ENCODE data around the gene SLC22A12.
"Not testable (repeated sequence)": the region's sequence is repeated elsewhere in the genome, so short reads cannot be mapped to it uniquely, and the experiment has no call there.

SLC22A12 gene

DNA sequence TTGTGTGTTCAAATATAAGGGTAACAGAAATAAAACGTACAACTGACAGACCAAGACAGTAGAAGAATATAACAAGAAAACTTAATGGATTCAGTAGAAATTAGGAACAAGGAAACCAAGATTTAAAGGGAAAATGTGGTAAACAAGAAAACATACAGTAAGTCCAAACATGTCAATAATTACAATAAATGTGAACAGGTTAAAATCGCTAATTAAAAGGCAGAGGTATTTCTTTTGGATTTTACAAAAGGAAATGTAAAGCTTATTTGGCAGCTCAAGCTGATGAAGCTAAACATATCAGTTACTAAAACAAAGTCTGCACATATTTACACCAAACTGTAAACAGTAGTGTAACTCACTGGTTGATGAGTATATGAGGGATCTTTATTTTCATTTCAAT lies 2.3 kb upstream of the SLC22A12 start:
- DNase-seq: no peak

DNA sequence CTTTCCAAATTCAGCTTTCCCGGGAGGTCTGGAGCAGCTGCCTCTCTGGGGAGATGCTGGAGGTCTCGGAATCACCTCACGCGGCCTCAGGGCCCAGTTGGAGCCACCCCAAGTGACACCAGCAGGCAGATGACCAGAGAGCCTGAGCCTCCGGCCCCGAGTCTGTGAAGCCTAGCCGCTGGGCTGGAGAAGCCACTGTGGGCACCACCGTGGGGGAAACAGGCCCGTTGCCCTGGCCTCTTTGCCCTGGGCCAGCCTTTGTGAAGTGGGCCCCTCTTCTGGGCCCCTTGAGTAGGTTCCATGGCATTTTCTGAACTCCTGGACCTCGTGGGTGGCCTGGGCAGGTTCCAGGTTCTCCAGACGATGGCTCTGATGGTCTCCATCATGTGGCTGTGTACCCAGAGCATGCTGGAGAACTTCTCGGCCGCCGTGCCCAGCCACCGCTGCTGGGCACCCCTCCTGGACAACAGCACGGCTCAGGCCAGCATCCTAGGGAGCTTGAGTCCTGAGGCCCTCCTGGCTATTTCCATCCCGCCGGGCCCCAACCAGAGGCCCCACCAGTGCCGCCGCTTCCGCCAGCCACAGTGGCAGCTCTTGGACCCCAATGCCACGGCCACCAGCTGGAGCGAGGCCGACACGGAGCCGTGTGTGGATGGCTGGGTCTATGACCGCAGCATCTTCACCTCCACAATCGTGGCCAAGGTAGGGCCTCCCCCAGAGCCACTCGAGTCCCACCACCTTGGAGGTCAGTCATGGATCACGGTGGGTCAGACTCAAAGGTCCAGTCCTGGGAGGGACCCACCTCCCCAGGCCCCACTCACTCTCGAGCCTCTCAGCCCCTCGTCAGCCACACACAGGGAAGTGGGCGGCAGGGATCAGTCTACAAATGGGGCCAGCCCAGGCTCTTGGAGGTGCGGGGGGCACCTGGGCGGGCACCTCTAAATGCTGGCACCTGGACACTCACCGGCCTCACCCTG lies 525 bp downstream of the SLC22A12 start:
- DNase-seq: no peak

DNA sequence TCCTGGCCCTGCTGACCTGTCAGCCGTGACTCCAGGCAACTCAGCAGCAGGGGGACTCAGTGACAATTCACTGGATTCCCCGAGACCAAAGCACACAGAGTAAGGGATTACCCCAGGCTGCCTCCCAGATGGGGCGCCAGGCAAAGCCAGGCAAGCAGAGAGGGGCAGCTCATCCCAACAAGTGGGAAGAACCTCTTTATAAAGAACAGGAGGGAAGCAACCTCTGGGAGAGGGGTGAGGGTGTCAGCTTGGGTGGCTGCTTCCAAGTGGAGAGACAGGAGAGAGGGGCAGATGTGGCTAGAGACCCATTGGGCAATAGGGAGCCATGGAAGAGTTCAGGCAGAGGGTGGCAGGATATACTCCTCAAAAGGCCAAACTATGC lies 1.2 kb downstream of the SLC22A12 start:
- DNase-seq: no peak

DNA sequence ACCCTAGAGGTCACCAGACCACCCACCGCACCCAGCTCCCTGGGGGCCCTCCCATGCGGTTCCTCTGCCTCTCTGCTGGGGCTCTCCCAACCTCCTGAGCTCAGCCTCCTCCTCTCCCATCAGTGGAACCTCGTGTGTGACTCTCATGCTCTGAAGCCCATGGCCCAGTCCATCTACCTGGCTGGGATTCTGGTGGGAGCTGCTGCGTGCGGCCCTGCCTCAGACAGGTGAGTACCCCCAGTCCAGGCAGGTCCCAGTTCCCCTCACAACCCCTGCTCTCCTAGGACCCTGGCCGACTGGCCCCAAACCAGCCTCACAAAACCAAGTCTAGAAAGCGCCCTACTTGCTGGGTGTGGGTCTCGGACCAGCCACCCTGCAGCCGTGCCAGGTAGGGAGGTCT lies 1.6 kb downstream of the SLC22A12 start:
- no peak for DNase-seq

DNA sequence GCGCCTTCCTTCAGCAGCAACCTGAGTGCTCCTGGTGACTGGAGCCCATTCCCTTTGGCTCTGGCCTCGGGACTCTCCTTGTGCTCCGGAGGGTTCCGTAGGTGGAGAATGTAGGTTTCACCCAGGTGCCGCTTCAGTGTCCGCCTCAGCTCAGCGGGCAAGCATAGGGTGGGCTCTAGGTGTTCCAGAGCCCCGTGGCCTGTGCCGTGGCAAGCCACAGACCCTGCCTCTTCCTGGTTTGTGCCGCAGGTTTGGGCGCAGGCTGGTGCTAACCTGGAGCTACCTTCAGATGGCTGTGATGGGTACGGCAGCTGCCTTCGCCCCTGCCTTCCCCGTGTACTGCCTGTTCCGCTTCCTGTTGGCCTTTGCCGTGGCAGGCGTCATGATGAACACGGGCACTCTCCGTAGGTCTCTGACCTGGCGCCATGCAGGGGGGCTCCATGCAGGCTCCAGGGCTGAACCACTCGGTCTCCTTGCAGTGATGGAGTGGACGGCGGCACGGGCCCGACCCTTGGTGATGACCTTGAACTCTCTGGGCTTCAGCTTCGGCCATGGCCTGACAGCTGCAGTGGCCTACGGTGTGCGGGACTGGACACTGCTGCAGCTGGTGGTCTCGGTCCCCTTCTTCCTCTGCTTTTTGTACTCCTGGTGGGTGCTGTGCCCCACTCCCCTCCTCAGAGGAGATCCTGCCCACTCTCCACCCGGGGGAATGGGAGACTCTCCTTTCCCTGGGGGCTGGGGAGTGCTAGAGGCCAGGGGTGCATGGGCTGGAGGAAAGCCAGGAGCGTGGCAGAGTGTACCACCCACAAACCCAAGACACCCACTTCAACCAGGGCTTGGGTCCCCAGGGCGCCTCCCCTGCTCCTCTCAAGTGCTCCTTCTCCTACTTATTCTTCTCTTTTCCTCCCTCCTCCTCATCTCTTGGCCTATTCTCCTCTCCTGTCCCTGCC lies 2.4 kb downstream of the SLC22A12 start:
- DNase-seq: no peak

DNA sequence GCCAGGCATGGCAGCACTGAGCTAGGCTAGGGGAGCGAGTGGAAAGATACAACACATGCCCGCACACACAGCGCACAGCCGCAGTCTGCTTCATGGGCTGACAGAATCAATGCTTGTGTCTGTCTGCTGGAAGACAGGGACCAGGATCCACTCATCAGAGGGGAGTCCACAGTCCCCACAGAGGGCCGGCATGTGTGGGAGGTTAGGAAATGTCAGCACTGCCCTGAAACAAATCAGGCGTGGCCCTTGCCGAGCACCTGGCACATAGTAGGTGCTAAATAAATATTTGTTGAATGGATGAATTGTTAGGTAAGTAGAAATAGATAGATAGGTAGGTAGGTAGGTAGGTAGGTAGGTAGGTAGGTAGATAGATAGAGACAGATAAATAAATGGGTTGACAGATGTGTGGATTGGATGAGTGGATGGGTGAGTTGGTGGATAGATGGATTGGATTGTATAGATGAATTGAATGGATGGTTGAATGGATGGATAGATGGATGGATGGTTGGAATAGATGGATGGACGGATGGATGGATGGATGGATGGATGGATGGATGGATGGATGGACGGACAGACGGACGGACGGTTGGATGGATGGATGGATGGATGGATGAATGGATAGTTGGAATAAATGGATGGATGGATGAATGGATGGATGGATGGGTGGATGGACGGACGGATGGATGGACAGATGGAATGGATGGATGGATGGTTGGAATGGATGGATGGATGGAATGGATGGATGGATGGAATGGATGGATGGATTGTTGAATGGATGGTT lies 3.3 kb downstream of the SLC22A12 start:
- no peak for DNase-seq

DNA sequence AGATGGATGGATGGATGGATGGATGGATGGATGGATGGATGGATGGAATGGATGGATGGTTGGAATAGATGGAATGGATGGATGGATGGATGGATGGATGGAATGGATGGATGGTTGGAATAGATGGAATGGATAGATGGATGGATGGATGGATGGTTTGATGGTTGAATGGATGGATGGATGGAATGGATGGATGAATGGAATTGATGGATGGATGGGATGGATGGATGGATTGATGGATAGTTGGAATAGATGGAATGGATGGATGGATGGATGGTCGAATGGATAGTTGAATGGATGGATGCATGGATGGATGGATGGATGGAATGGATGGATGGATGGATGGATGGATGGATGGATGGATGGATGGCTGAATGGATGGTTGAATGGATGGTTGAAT lies 4.9 kb downstream of the SLC22A12 start:
- not testable (repeated sequence) for DNase-seq

DNA sequence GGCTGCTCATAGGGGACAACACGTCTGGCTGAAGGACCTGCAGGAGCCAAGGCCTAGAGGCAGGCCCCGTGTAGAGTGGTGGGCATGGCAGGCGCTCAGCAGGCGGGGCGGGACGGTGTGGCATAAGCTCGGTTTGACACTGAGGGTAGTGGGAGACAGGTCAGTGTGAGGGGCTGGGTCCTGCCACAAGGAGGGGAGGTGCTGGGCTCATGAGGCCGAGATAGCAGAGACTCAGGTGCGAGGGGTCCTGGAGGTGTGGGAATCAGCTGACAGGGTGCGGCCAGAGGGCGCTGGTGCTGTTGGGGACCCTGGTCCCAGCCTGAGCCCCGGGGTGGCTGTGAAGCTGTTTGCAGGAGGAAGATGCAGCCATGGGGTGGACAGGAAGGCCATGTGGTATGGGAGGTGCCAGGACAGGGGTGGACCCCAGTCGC lies 6.7 kb downstream of the SLC22A12 start:
- no peak for DNase-seq

DNA sequence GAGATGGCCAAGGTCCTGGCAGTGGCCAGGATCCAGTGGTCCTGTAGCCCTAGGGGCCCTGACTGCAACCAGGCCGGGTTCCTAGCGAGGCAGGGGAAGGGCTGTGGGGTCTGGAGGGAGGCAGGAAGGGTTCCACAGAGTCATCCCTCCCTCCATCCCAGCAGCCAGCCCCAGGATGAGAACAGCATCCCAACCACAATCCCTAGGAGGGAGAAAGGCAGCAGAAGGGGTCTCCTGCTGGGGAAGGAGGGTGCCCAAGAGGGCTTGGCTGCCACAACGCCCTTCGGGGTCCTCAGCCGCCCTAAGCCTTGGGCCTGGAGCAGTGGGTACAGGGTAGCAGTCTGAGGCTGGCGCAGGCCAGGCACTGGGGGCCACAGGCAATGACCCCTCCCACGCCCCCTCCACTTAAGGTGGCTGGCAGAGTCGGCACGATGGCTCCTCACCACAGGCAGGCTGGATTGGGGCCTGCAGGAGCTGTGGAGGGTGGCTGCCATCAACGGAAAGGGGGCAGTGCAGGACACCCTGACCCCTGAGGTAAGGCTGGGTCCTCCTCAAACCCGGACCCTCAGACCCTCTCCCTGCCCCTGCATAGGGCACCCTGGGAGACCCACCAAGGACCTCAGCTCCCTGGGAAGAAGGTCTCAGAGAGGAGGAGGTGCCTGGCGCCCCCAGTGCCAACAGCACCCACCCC lies 7.2 kb downstream of the SLC22A12 start:
- DNase-seq: no peak

DNA sequence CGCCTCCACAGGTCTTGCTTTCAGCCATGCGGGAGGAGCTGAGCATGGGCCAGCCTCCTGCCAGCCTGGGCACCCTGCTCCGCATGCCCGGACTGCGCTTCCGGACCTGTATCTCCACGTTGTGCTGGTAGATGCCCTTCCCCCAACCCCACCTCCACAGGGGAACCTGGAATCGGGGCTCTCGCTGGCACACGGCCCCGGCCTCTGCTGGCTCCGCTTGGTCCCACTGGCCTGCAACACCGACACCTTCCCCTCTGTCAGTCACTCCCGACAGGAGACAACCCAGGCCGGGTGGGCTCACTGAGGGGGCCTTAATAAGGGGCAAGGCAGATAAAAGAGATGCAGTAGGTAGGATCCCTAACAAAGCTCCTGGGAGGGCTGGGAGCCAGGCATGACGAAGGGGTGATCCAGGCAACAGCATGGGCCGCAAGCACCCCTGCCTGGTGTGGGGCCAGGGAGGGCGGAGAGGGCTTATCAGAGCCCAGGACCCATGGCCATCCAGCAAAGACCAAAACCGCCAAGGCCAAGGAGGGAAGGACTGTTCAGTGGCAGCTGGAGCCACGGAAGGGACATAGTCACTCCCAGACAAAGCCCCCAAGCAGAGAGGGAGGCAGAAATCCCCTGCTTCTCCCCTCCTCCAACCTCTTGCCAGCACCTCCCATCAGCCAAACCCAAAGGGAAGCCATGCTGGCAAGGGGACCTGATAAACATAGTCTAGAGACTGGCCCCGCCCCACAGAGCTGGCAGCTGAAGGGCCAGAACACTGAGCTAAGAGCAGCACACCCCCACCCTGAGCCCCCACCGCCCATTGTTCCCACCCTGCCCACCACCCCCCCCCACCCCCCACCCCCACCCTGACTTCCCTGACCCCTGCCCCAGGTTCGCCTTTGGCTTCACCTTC lies 8.0 kb downstream of the SLC22A12 start:
- no peak for DNase-seq

DNA sequence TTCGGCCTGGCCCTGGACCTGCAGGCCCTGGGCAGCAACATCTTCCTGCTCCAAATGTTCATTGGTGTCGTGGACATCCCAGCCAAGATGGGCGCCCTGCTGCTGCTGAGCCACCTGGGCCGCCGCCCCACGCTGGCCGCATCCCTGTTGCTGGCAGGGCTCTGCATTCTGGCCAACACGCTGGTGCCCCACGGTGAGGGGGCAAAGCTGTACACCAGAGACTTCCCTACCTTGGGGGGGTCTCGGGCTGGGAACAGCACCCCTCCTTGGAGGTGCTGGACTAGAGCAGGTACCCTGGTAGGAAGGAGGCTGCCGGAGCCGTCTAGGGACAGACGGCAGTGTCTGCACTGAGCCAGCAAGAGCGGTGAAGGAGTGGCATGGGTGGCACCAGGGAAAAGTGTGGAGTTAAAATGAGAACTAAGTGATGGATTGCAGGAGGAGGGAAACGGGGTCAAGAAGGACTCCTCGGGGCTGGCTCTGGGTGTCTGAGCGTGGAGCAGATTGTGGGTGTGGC lies 8.7 kb downstream of the SLC22A12 start:
- no peak for DNase-seq

DNA sequence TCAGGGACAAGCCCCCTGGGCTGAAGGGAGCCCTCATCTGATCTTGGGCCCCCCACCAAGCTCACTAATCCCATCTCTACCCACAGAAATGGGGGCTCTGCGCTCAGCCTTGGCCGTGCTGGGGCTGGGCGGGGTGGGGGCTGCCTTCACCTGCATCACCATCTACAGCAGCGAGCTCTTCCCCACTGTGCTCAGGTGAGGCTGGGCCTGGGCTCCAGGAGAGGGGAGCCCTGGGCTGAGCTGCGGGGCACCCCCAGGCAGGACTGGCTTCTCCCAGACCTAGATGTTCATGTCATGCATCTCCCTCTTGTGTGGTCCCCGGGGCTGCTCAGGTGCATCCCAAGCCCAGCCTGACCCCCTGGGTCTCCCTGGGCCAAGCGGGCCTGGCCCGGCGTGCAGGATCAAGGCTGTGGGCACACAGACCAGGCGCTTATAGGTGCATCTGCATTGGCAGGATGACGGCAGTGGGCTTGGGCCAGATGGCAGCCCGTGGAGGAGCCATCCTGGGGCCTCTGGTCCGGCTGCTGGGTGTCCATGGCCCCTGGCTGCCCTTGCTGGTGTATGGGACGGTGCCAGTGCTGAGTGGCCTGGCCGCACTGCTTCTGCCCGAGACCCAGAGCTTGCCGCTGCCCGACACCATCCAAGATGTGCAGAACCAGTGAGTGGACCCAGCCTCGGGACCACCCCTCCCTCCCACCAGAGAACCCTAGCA lies 9.4 kb downstream of the SLC22A12 start:
- DNase-seq: no peak

DNA sequence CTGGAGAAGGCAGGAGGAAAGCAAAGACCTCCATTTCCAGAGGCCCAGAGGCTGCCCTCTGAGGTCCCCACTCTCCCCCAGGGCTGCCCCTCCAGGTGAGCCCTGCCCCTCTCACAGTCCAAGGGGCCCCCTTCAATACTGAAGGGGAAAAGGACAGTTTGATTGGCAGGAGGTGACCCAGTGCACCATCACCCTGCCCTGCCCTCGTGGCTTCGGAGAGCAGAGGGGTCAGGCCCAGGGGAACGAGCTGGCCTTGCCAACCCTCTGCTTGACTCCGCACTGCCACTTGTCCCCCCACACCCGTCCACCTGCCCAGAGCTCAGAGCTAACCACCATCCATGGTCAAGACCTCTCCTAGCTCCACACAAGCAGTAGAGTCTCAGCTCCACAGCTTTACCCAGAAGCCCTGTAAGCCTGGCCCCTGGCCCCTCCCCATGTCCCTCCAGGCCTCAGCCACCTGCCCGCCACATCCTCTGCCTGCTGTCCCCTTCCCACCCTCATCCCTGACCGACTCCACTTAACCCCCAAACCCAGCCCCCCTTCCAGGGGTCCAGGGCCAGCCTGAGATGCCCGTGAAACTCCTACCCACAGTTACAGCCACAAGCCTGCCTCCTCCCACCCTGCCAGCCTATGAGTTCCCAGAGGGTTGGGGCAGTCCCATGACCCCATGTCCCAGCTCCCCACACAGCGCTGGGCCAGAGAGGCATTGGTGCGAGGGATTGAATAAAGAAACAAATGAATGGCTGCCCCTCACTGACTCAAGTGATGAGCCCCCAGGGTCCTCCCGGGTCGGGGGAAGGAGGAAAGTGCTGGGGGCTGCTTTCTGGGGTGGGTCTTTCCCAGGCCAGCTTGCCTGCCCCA lies 10.8 kb downstream of the SLC22A12 start:
- no peak for DNase-seq

DNA sequence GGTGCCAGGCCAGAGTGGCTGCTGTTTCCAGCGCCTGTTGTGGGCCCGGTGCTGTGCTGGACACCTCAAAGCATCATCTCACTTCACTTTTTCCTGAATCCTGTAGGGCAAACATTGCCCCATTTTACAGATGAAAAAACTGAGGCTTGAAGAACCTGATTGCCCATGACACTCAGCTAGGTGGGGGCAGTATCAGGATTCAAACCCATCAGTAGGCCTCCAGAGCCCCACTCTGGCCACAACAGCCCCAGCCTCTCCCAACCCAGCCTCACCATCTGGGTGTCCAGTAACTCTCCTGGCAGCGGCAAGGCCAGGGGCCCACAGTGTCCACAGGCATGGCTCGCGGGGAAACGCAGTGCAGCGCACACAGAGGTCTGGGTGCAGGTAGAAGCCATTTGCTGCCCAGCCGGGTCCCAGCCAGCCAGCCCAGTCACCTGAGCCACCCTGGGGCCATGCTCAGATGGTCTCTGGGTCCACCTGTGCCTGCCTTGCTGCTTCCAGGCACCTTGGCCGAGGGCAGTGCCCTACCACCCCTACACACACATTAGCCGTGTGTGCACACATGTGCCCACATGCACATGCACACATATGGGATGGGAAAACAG lies 11.5 kb downstream of the SLC22A12 start:
- no peak for DNase-seq

DNA sequence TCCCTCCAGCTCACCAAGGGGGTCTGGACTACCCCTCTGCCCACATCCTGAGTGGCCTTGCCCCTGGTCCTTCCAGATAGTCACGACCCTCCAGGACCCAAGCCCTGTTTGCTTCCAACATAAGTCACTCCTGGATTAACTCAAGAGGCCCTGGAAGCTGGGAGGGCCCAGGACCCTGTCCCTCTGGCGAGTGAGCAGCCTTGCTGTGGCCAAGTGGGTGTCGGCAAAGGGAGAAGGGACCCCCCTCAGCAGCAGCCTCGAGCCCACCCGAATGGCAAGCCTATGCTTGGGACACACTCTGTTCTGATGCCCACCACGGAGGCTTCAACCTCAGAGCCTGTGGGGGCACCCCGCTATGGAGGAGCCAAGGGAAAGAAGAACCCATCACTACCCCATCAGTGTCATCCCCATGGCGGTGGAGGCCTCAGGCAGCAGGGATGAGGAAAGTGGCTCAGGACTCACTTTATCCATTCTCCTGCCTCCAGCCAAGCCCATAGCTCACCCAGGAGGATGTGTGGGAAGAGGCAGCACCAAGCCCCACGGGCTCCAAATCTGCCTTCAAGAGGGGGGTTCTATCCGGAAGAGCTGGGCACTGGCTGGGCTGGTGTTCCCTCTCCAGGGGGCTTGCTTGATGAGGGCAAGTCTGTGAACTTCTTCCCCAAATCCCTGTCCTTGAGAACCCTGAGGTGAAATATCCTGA lies 12.5 kb downstream of the SLC22A12 start:
- no peak for DNase-seq

DNA sequence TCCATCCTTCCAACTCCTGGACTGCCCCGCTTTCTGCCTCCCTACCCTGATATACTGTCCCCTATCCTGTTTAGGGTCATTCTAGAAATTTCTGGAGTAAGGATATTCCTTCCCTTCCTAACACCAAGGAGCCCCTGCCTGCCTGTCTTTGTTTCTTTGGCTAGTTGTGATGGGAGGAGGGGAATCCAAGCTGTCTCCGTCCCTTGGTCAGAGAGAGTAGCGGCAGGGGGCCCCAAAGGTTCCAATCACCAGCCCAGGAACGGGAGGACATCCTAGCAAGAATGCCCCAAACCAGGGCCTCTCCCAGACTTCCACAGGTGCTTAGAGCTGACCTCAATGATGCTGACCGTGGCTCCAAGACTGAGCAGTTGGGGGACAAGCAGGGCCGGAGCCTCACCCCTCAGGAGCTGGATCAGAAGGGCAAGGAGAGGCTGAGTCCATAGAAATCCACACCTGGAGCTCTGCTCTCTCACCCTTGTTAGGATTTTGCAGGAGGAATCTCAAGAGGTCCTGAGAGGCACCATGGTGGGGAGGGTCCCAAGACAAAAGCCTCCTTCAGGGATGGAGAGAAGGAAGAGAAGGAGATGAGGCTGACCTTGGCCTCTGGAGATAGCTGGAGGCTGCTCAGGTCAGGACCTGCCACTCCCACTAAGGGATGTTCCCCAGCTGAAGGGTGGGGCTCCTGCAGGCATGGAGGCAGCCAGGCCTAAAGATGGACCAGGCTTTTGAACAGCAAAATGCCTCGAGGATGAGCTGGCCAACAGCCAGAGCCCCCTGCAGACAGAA lies 13.6 kb downstream of the SLC22A12 start:
- no peak for DNase-seq

DNA sequence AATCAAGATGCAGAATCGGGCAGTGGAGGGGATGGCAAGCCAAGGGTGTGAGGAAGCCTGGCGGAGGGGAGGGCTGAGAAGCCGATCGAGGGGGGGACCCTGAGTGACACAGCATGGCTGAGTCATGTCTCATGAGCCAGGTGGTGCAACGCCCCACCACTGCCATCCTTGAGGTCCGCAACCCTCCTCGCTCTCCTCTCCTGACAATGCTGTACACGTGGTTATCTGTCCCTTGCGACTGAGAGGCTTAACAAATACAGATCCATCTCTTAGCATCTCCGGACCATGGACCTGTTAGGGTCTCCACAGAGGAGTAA lies 14.2 kb downstream of the SLC22A12 start:
- DNase-seq: no peak

Measured in eye (tissue), 1 donor.